SK-N-SH treated with all-trans-retinoic acid at 6 μM for 48 hours (cell line): ENCODE data around the gene SFXN1.
"Not testable (repeated sequence)": the region's sequence is repeated elsewhere in the genome, so short reads cannot be mapped to it uniquely, and the experiment has no call there.

ENCODE experiments used
- ATAC-seq: fragments of 200-7000 bp; cut with Tn5 transposase; 3 replicates; pipeline ENCODE4 v1.9.1; 2020; ENCODE audit warnings: mild to moderate bottlenecking, moderate library complexity
- ARNTL ChIP-seq: fragments of 450-650 bp; formaldehyde crosslinking; IDR thresholded peaks from 2 replicates; pipeline ENCODE4 v1.5.0; 2020; ENCODE audit warnings: low read depth, mild to moderate bottlenecking, moderate library complexity, borderline replicate concordance
- CREB5 ChIP-seq: fragments of 250-450 bp; sonication (Bioruptor Pico); IDR thresholded peaks from 2 replicates; pipeline ENCODE4 v1.5.1; 2020; ENCODE audit warnings: low read depth, mild to moderate bottlenecking, moderate library complexity
- CSDC2 ChIP-seq: fragments of 250-450 bp; sonication (Bioruptor Pico); IDR thresholded peaks from 2 replicates; pipeline ENCODE4 v1.5.0; 2020; ENCODE audit warnings: mild to moderate bottlenecking, moderate library complexity
- CSRNP3 ChIP-seq: fragments of 250-450 bp; sonication (Bioruptor Pico); IDR thresholded peaks from 2 replicates; pipeline ENCODE4 v1.5.1; 2021; ENCODE audit warnings: mild to moderate bottlenecking, moderate library complexity
- ESRRG ChIP-seq: fragments of 250-450 bp; sonication (Bioruptor Pico); IDR thresholded peaks from 2 replicates; pipeline ENCODE4 v1.6.1; 2021; ENCODE audit warnings: mild to moderate bottlenecking
- GLIS3 ChIP-seq: fragments of 250-450 bp; sonication (Bioruptor Pico); IDR thresholded peaks from 2 replicates; pipeline ENCODE4 v1.5.0; 2020; ENCODE audit warnings: mild to moderate bottlenecking, moderate library complexity
- ISL1 ChIP-seq: fragments of 250-450 bp; sonication (Bioruptor Pico); IDR thresholded peaks from 2 replicates; pipeline ENCODE4 v2.1.2; 2022; ENCODE audit warnings: mild to moderate bottlenecking, moderate library complexity
- PATZ1 ChIP-seq: fragments of 250-450 bp; sonication (Bioruptor Pico); IDR thresholded peaks from 2 replicates; pipeline ENCODE4 v1.8.0; 2020; ENCODE audit warnings: mild to moderate bottlenecking, moderate library complexity, borderline replicate concordance
- POU6F1 ChIP-seq: fragments of 250-450 bp; sonication (Bioruptor Pico); IDR thresholded peaks from 2 replicates; pipeline ENCODE4 v1.8.0; 2021; ENCODE audit warnings: low read depth, mild to moderate bottlenecking, moderate library complexity, borderline replicate concordance
- RARB ChIP-seq: fragments of 250-450 bp; sonication (Bioruptor Pico); IDR thresholded peaks from 2 replicates; pipeline ENCODE4 v1.8.0; 2021; ENCODE audit warnings: mild to moderate bottlenecking, moderate library complexity
- SNAI2 ChIP-seq: fragments of 250-450 bp; sonication (Bioruptor Pico); IDR thresholded peaks from 2 replicates; pipeline ENCODE4 v1.5.0; 2020; ENCODE audit warnings: mild to moderate bottlenecking, moderate library complexity
- TCF4 ChIP-seq: fragments of 250-450 bp; sonication (Bioruptor Pico); IDR thresholded peaks from 2 replicates; pipeline ENCODE4 v1.8.0; 2021; ENCODE audit warnings: mild to moderate bottlenecking, moderate library complexity, borderline replicate concordance
- TOX ChIP-seq: fragments of 250-450 bp; sonication (Bioruptor Pico); IDR thresholded peaks from 2 replicates; pipeline ENCODE4 v1.8.0; 2021; ENCODE audit warnings: mild to moderate bottlenecking, moderate library complexity, borderline replicate concordance
- TSHZ2 ChIP-seq: fragments of 250-450 bp; sonication (Bioruptor Pico); IDR thresholded peaks from 2 replicates; pipeline ENCODE4 v1.5.0; 2020; ENCODE audit warnings: mild to moderate bottlenecking, moderate library complexity
- ZFP30 ChIP-seq: fragments of 450-650 bp; formaldehyde crosslinking; IDR thresholded peaks from 2 replicates; pipeline ENCODE4 v1.5.0; 2022; ENCODE audit warnings: mild to moderate bottlenecking, moderate library complexity

SFXN1 gene

GRCh38 chr5:175447571-175447970 lies 30.8 kb upstream of the SFXN1 start:
- ATAC-seq = no peak
- TF ChIP-seq GLIS3 (CRISPR knock-in tag) (no peak), ISL1 (CRISPR knock-in tag) (no peak), PATZ1 (no peak), TSHZ2 (no peak), TCF4 (CRISPR knock-in tag) (no peak), ARNTL (CRISPR knock-in tag) (no peak), TOX (CRISPR knock-in tag) (no peak)

GRCh38 chr5:175448276-175448675 lies 30.1 kb upstream of the SFXN1 start:
- TF ChIP-seq GLIS3 (CRISPR knock-in tag) (no peak), ZFP30 (CRISPR knock-in tag) (no peak), CSDC2 (CRISPR knock-in tag) (no peak), SNAI2 (CRISPR knock-in tag) (no peak), ARNTL (CRISPR knock-in tag) (no peak), CSRNP3 (CRISPR knock-in tag) (no peak), CREB5 (CRISPR knock-in tag) (no peak), PATZ1 (no peak), TSHZ2 (no peak), ESRRG (CRISPR knock-in tag) (no peak), POU6F1 (CRISPR knock-in tag) (no peak), RARB (no peak)
- ATAC-seq = no peak

- ATAC-seq = no peak
- no peak for TF ChIP-seq ISL1 (CRISPR knock-in tag)
- TF ChIP-seq, all 23 proteins: peak for 0
Observed at GRCh38 chr5:175452166-175452565, 26.2 kb upstream of the SFXN1 start.

- ATAC-seq = not testable (repeated sequence)
Observed at GRCh38 chr5:175454338-175454737, 24.0 kb upstream of the SFXN1 start.
